ENCODE data around the gene SERPINA12. TPM values are rescaled to one million over a fixed set of nuclear protein-coding genes. Genes with fewer than 3 reads are reported as not detected.
A peak's percentile ranks its signal among the peaks of the same experiment; 100 is the strongest.

The SERPINA12 gene
- total and polyA plus RNA-seq, 2 of the 13 experiments (the other 11 are each of a cell fraction or from before 2014, with no cell fraction given), result 0.08 TPM; not detected in 1

- no peak for TF ChIP-seq THYN1 (CRISPR knock-in tag; IDR thresholded peaks at IDR 0.05; ENCODE audit: borderline replicate concordance, low read depth)
- no peak for TF ChIP-seq ATF7-NPFF (CRISPR knock-in tag; IDR thresholded peaks at IDR 0.05; ENCODE audit: low read depth)
- 0 out of 2 replicates have a peak, but pooled peaks have one; percentile 37 for TF ChIP-seq KLF11 (CRISPR knock-in tag; IDR thresholded peaks at IDR 0.05)
- no peak for TF ChIP-seq RELA (CRISPR knock-in tag; IDR thresholded peaks at IDR 0.05)
- 0 out of 2 replicates have a peak, but pooled peaks have one; percentile 20 for TF ChIP-seq ATF5 (CRISPR knock-in tag; IDR thresholded peaks at IDR 0.05; ENCODE audit: low read depth)
- TF ChIP-seq ZNF576 (CRISPR knock-in tag; IDR thresholded peaks at IDR 0.05), result no peak
- TF ChIP-seq ZNF3 (CRISPR knock-in tag; IDR thresholded peaks at IDR 0.05), result no peak
- TF ChIP-seq SATB2 (CRISPR knock-in tag; IDR thresholded peaks at IDR 0.05), result no peak
- 0 out of 2 replicates have a peak, but pooled peaks have one; percentile 5 for TF ChIP-seq ZBTB7B (CRISPR knock-in tag; IDR thresholded peaks at IDR 0.05)
- TF ChIP-seq MAFG (CRISPR knock-in tag; IDR thresholded peaks at IDR 0.05), result no peak
- 0 out of 2 replicates have a peak, but pooled peaks have one; percentile 5 for TF ChIP-seq MZF1 (CRISPR knock-in tag; IDR thresholded peaks at IDR 0.05; ENCODE audit: borderline replicate concordance)
- TF ChIP-seq ZNF788 (CRISPR knock-in tag; IDR thresholded peaks at IDR 0.05; ENCODE audit: borderline replicate concordance), result no peak
- 0 out of 2 replicates have a peak, but pooled peaks have one; percentile 15 for TF ChIP-seq PHF20 (CRISPR knock-in tag; IDR thresholded peaks at IDR 0.05)
- 0 out of 2 replicates have a peak, but pooled peaks have one; percentile 54 for TF ChIP-seq ZNF501 (CRISPR knock-in tag; IDR thresholded peaks at IDR 0.05)
- TF ChIP-seq ARID5B (CRISPR knock-in tag; IDR thresholded peaks at IDR 0.05), result peak; percentile 6; the same call in 1 of the 2 replicates
- TF ChIP-seq ZNF749 (CRISPR knock-in tag; IDR thresholded peaks at IDR 0.05; ENCODE audit: borderline replicate concordance), result no peak
- TF ChIP-seq JARID2 (CRISPR knock-in tag; IDR thresholded peaks at IDR 0.05; ENCODE audit: insufficient replicate concordance), result no peak
- TF ChIP-seq TGIF2 (CRISPR knock-in tag; IDR thresholded peaks at IDR 0.05), result peak; percentile 58; the same call in 1 of the 2 replicates
- TF ChIP-seq XRCC5 (optimal IDR thresholded peaks at IDR 0.05; ENCODE audit: low read length), result peak; percentile 18
- peak; percentile 22; the same call in 1 of the 2 replicates for TF ChIP-seq ZNF292 (CRISPR knock-in tag; IDR thresholded peaks at IDR 0.05; ENCODE audit: borderline replicate concordance, low read depth)
- TF ChIP-seq CTCF (CRISPR knock-in tag; IDR thresholded peaks at IDR 0.05), result peak; percentile 80
- TF ChIP-seq ZNF567 (CRISPR knock-in tag; IDR thresholded peaks at IDR 0.05; ENCODE audit: borderline replicate concordance), result 0 out of 2 replicates have a peak, but pooled peaks have one; percentile 12
- no peak for TF ChIP-seq GABPB1 (CRISPR knock-in tag; IDR thresholded peaks at IDR 0.05)
- no peak for TF ChIP-seq ZNF234 (CRISPR knock-in tag; conservative IDR thresholded peaks at IDR 0.05)
Observed at GRCh38 chr14:94540031-94540794, 30.9 kb upstream of the SERPINA12 start (continued).

All from HepG2 (cell line).